Loucy (cell line): ENCODE data around the gene VASH2.

Experiments used
- H2AFZ ChIP-seq: fragments of 200-600 bp; sonication (generic); 2 replicates; pipeline ENCODE4 v1.6.0; 2016; ENCODE audit warnings: antibody characterized with exemption, mild to moderate bottlenecking, low read length, moderate library complexity
- H3F3A ChIP-seq: fragments of 200-600 bp; 2 replicates; pipeline ENCODE4 v1.6.0; 2016; ENCODE audit warnings: antibody characterized with exemption, low read depth, mild to moderate bottlenecking
- H3K27me3 ChIP-seq: fragments of 200-600 bp; sonication (generic); 2 replicates; pipeline ENCODE4 v1.6.1; 2014; ENCODE audit warnings: low read length, mild to moderate bottlenecking; ENCODE audit not compliant: insufficient read depth, poor library complexity, severe bottlenecking
- H3K36me3 ChIP-seq: fragments of 200-600 bp; sonication (generic); 2 replicates; pipeline ENCODE4 v1.6.1; 2016; ENCODE audit warnings: low read length; ENCODE audit not compliant: insufficient read depth
- H3K4me1 ChIP-seq: fragments of 200-600 bp; sonication (generic); 2 replicates; pipeline ENCODE4 v1.5.1; 2014; ENCODE audit warnings: low read length, mild to moderate bottlenecking; ENCODE audit not compliant: insufficient read depth, poor library complexity, severe bottlenecking
- H3K4me2 ChIP-seq: fragments of 200-600 bp; sonication (generic); 2 replicates; pipeline ENCODE4 v1.6.0; 2014; ENCODE audit warnings: antibody characterized with exemption, low read length, low read depth, mild to moderate bottlenecking; ENCODE audit not compliant: poor library complexity, severe bottlenecking
- H3K4me3 ChIP-seq: fragments of 200-600 bp; sonication (generic); 2 replicates; pipeline ENCODE4 v1.5.1; 2014; ENCODE audit warnings: low read length, mild to moderate bottlenecking, mixed read lengths; ENCODE audit not compliant: poor library complexity, severe bottlenecking
- H3K79me2 ChIP-seq: fragments of 200-600 bp; sonication (generic); 2 replicates; pipeline ENCODE4 v1.6.1; 2014; ENCODE audit warnings: low read length; ENCODE audit not compliant: insufficient read depth
- H3K9ac ChIP-seq: fragments of 200-600 bp; sonication (generic); 2 replicates; pipeline ENCODE4 v1.6.0; 2014; ENCODE audit warnings: mild to moderate bottlenecking, low read depth, low read length, moderate library complexity; ENCODE audit not compliant: poor library complexity, severe bottlenecking
- H3K9me2 ChIP-seq: fragments of 200-600 bp; sonication (generic); replicated peaks from 2 replicates; pipeline ENCODE4 v1.6.1; 2016; ENCODE audit warnings: low read depth, low read length, mixed read lengths
- H3K9me3 ChIP-seq: fragments of 200-600 bp; sonication (generic); 2 replicates; pipeline ENCODE4 v1.6.1; 2014; ENCODE audit warnings: mild to moderate bottlenecking, antibody characterized with exemption, low read length, low read depth; ENCODE audit not compliant: insufficient read depth
- H4K20me1 ChIP-seq: fragments of 200-600 bp; sonication (generic); 2 replicates; pipeline ENCODE4 v1.6.0; 2014; ENCODE audit warnings: antibody characterized with exemption, low read length, mild to moderate bottlenecking; ENCODE audit not compliant: insufficient read depth, poor library complexity, severe bottlenecking
- EZH2phosphoT487 ChIP-seq: fragments of 200-600 bp; IDR thresholded peaks from 2 replicates; pipeline ENCODE4 v1.6.1; 2018; ENCODE audit warnings: antibody characterized with exemption, mild to moderate bottlenecking, moderate library complexity, borderline replicate concordance
- TF ChIP-seq, protein P1 (sequence below): fragments of 200-600 bp; sonication (generic); conservative IDR thresholded peaks from 2 replicates; pipeline ENCODE4 v1.5.1; 2014; ENCODE audit warnings: mild to moderate bottlenecking, antibody characterized with exemption, low read length

The VASH2 gene

DNA sequence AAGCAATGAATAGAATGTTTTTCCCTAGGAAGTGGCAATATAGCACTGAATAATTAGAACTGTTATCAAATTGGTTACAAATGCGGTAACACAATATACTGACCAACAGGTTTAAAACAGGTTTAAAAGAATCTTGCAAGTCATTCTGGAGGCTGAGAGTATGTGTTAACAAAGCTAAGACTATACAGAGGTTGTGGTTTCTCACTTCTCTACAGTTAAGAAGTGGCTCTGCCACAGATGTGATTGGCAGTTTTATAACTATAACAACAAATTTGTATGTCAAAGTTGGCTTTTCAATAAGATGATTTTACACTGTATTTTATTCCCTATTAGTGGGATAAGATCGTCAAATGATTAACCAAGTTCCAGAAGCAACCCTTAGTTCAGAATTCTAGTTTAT, 58.2 kb downstream of the VASH2 start:
- no peaks in the 10 kb centered on the region for H3K9me3 ChIP-seq
- 0 out of 2 replicates have a peak, but pooled peaks cover 2% of the 10 kb centered on the region for H3F3A ChIP-seq
- H2AFZ ChIP-seq, result no peak overlapping the region
- H4K20me1 ChIP-seq, result no peaks in the 10 kb centered on the region
- peak overlapping the region; percentile 60 for H3K4me3 ChIP-seq
- H3K4me2 ChIP-seq, result peak overlapping the region; percentile 75
- H3K4me1 ChIP-seq, result peaks cover 42% of the 10 kb centered on the region
- H3K9me2 ChIP-seq, result no peaks in the 10 kb centered on the region
- TF ChIP-seq, protein P1, sequence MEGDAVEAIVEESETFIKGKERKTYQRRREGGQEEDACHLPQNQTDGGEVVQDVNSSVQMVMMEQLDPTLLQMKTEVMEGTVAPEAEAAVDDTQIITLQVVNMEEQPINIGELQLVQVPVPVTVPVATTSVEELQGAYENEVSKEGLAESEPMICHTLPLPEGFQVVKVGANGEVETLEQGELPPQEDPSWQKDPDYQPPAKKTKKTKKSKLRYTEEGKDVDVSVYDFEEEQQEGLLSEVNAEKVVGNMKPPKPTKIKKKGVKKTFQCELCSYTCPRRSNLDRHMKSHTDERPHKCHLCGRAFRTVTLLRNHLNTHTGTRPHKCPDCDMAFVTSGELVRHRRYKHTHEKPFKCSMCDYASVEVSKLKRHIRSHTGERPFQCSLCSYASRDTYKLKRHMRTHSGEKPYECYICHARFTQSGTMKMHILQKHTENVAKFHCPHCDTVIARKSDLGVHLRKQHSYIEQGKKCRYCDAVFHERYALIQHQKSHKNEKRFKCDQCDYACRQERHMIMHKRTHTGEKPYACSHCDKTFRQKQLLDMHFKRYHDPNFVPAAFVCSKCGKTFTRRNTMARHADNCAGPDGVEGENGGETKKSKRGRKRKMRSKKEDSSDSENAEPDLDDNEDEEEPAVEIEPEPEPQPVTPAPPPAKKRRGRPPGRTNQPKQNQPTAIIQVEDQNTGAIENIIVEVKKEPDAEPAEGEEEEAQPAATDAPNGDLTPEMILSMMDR, result no peak
- H3K27me3 ChIP-seq, result no peaks in the 10 kb centered on the region
- H3K79me2 ChIP-seq, result peaks cover 22% of the 10 kb centered on the region
- H3K9ac ChIP-seq, result peak overlapping the region; percentile 64
- H3K36me3 ChIP-seq, result peaks cover 7% of the 10 kb centered on the region; the same call in 1 of the 2 replicates

DNA sequence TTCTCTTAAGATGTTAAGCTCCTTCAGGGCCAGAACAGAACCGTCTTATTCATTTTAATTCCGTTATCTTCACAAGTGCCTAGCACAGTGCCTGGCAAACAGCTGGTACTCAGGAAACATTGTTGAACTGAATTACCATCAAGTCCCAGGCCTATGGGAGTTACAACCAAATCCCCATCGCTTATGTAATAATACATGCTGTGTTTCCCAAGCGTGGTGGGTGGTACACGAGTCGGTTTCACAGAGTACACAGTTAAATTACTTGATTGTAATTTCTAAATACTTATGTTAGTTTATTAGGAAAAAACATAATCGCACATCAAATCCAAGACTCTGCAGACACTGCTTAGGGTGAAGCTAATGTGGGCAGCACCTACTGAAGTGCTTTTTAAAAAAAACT, 64.3 kb downstream of the VASH2 start:
- Histone ChIP-seq H3K4me1 (peaks cover 42% of the 10 kb centered on the region), H3F3A (no peaks in the 10 kb centered on the region), H3K4me2 (peak overlapping the region; percentile 75), H3K9me3 (no peaks in the 10 kb centered on the region), H3K9ac (peak overlapping the region; percentile 85), H3K9me2 (no peaks in the 10 kb centered on the region), H3K27me3 (peaks cover 5% of the 10 kb centered on the region), H3K4me3 (peak overlapping the region; percentile 86), H4K20me1 (peaks cover 10% of the 10 kb centered on the region), H3K79me2 (peaks cover 37% of the 10 kb centered on the region), H2AFZ (peak overlapping the region; percentile 90; the same call in 1 of the 2 replicates), H3K36me3 (no peaks in the 10 kb centered on the region)
- TF ChIP-seq, protein P1, result no peak
- TF ChIP-seq EZH2phosphoT487, result no peak

DNA sequence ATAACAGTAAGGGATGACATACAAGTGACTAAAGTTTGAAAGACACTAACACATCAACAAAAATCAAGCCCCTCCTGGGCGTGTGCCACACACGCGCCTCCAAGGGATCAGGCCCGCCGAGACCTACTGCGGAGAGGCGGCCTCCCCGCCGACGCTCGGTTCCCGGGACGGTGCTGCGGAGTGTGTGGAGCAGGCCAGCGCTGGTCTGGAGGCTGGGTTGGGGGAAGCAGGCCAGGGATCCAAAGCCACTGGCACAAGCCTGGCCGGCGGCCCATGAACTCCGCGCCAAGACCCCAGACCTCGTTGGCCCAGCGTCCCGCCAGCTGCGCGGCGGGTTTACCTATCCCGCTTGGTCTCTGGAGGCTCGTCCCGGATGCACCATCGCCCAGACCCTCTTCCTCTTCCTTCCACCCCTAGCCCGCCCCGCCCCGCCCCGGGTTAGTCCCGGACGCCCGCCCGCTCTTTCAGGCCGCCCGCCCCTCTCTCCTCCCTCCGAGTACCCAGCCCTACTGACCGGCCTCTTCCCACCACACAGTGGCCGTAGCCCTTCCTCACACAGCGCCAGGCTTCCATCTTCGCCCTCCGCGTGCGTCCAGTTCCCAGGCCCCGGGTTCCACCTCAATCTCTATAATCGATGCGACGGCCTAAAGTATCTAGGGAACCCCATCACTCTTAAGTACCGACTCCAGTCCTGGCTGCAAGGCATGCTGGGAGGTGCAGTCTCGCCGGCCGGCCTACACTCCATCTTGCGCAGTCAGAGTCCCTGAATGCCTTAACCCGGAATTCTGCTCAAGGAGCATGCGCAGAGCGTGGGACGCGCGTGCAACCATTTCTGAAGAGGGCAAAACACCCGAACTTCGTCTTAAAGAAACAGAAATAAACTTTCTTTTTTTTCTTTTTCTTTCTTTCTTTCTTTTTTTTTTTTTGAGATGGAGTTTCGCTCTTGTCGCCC, 65.0 kb downstream of the VASH2 start, which contains the start of gene ANGEL2:
Gene ANGEL2 (minus strand): TSS at position 769 of the 952 bp plus-strand sequence. CDS start 196 bp downstream, at position 573.
- Histone ChIP-seq H3K4me3 (peak within 1 kb of the TSS; percentile 86), H3F3A (no peaks in the 10 kb centered on the region), H2AFZ (peak within 1 kb of the TSS; percentile 90), H3K27me3 (peaks cover 13% of the 10 kb centered on the region), H3K9ac (peak within 1 kb of the TSS; percentile 85), H3K4me2 (peak within 1 kb of the TSS; percentile 75), H3K9me3 (no peaks in the 10 kb centered on the region), H3K4me1 (peaks cover 42% of the 10 kb centered on the region), H3K36me3 (no peaks in the 10 kb centered on the region), H3K79me2 (peaks cover 34% of the 10 kb centered on the region), H4K20me1 (peaks cover 10% of the 10 kb centered on the region), H3K9me2 (no peaks in the 10 kb centered on the region)
- TF ChIP-seq, protein P1, result no peak
- TF ChIP-seq EZH2phosphoT487, result no peak
